ENCODE data around the gene MYOC.

GRCh38 chr1:171663854-171664575, 11.5 kb upstream of the MYOC start:
- TF ChIP-seq REST (IDR thresholded peaks at IDR 0.05; ENCODE audit: insufficient read depth in 1 of 2, low read depth in 2 of 2, low read length in 2 of 2) (no peak), TAF1 (IDR thresholded peaks at IDR 0.05; ENCODE audit: borderline replicate concordance, insufficient read depth, low read length) (no peak), POLR2AphosphoS5 (IDR thresholded peaks at IDR 0.05; ENCODE audit: low read depth, low read length) (no peak), SIN3A (IDR thresholded peaks at IDR 0.05; ENCODE audit: borderline replicate concordance, insufficient read depth, low read length) (no peak)

Measured in PFSK-1 (cell line).